CD4-positive, CD25-positive, alpha-beta regulatory T cell (primary cell): ENCODE data around the gene GNG7. TPM values are rescaled to one million over a fixed set of nuclear protein-coding genes. Genes with fewer than 3 reads are reported as not detected.
"Not testable (repeated sequence)": the region's sequence is repeated elsewhere in the genome, so short reads cannot be mapped to it uniquely, and the experiment has no call there.

Source experiments
- ATAC-seq, 2 donors: fragments of 150-1000 bp; cut with Tn5 transposase; one replicate each; pipeline ENCODE4 v1.10.0; 2021; ENCODE audit warnings: low read depth in 2 of 2, moderate number of reproducible peaks in 2 of 2, moderate library complexity in 1 of 2
- DNase-seq, 3 donors: peaks; one replicate each; pipeline versions ENCODE4 v3.0.0 to v3.0.0-alpha.2; 2012 to 2022; ENCODE audit warnings: mixed read lengths in 1 of 3
- H3K27ac ChIP-seq: one replicate; pipeline ENCODE4 v1.7.0; 2013; ENCODE audit warnings: mild to moderate bottlenecking, low read length; ENCODE audit not compliant: insufficient read depth, poor library complexity, severe bottlenecking
- H3K27me3 ChIP-seq: one replicate; pipeline ENCODE4 v1.7.0; 2013; ENCODE audit warnings: low read length; ENCODE audit not compliant: control insufficient read depth, insufficient read depth
- H3K36me3 ChIP-seq: one replicate; pipeline ENCODE4 v1.7.0; 2013; ENCODE audit warnings: mild to moderate bottlenecking, low read length, moderate library complexity; ENCODE audit not compliant: control insufficient read depth, insufficient read depth
- H3K4me1 ChIP-seq: 2 replicates; pipeline ENCODE4 v1.7.0; 2013; ENCODE audit warnings: mild to moderate bottlenecking, low read length; ENCODE audit not compliant: insufficient read depth, control insufficient read depth, poor library complexity, severe bottlenecking
- H3K4me3 ChIP-seq: one replicate; pipeline ENCODE4 v1.7.0; 2013; ENCODE audit warnings: low read depth, mild to moderate bottlenecking, low read length, moderate library complexity
- H3K9me3 ChIP-seq, 2 experiments: 1 replicate in 1 of 2; 2 replicates in 1 of 2; pipeline ENCODE4 v1.7.0; 2013; ENCODE audit warnings: low read length in 2 of 2, mild to moderate bottlenecking in 1 of 2, moderate library complexity in 1 of 2; ENCODE audit not compliant: control insufficient read depth in 2 of 2
- H3K27ac Mint-ChIP-seq, 3 donors: one replicate each; pipeline ENCODE4 v1.8.0; 2020 to 2022; ENCODE audit warnings: mild to moderate bottlenecking in 3 of 3, mixed read lengths in 3 of 3, moderate library complexity in 2 of 3
- H3K27me3 Mint-ChIP-seq: one replicate; pipeline ENCODE4 v1.8.0; 2022; ENCODE audit warnings: mild to moderate bottlenecking, mixed read lengths
- H3K36me3 Mint-ChIP-seq: one replicate; pipeline ENCODE4 v1.8.0; 2020; ENCODE audit warnings: mixed read lengths
- H3K4me1 Mint-ChIP-seq, 4 donors: one replicate each; pipeline ENCODE4 v1.8.0; 2020 to 2022; ENCODE audit warnings: mixed read lengths in 4 of 4, mild to moderate bottlenecking in 1 of 4
- H3K4me3 Mint-ChIP-seq, 4 donors: one replicate each; pipeline ENCODE4 v1.8.0; 2020 to 2022; ENCODE audit warnings: mild to moderate bottlenecking in 4 of 4, mixed read lengths in 4 of 4, moderate library complexity in 3 of 4
- H3K9me3 Mint-ChIP-seq, 7 donors: one replicate each; pipeline ENCODE4 v1.8.0; 2020 to 2022; ENCODE audit warnings: mixed read lengths in 7 of 7, mild to moderate bottlenecking in 3 of 7, moderate library complexity in 2 of 7
- polyA plus RNA-seq, 4 donors: library from polyadenylated mRNA; unstranded; fragments of 300-500 nt; fragmentation: Illumina TruSeq; gene quantifications; one replicate each; pipeline ENCODE4 v1.2.3, GENCODE V29; 2021
- total RNA-seq: library from RNA; stranded (reverse); gene quantifications from one replicate; pipeline ENCODE4 v1.2.3, GENCODE V29; 2022

Gene GNG7
- total and polyA plus RNA-seq, 5 donors from 2014 or later, result 0.65 to 1.6 (median 1.2) TPM

GRCh38 chr19:2686360-2686759 lies 16.1 kb downstream of the GNG7 start:
- ATAC-seq, result no peak
- Mint-ChIP-seq H3K27me3 (no peaks in the 10 kb centered on the region), H3K4me1 (no peaks in the 10 kb centered on the region), H3K9me3 (no peaks in the 10 kb centered on the region), H3K4me3 (no peak overlapping the region), H3K27ac (no peak overlapping the region), H3K36me3 (peaks cover 2% of the 10 kb centered on the region)
- no peak for DNase-seq
- no peaks in the 10 kb centered on the region for H3K9me3 ChIP-seq
- no peak overlapping the region for H3K27ac ChIP-seq
- no peaks in the 10 kb centered on the region for H3K4me1 ChIP-seq
- no peak overlapping the region for H3K4me3 ChIP-seq
- no peaks in the 10 kb centered on the region for H3K36me3 ChIP-seq
- no peaks in the 10 kb centered on the region for H3K27me3 ChIP-seq

GRCh38 chr19:2685204-2685704 lies 17.2 kb downstream of the GNG7 start:
- H3K4me1 ChIP-seq, result no peaks in the 10 kb centered on the region
- Mint-ChIP-seq H3K36me3 (peaks cover 2% of the 10 kb centered on the region), H3K9me3 (no peaks in the 10 kb centered on the region), H3K27ac (peak overlapping the region in 1 of 3 donors; percentile 48), H3K4me3 (no peak overlapping the region), H3K4me1 (no peaks in the 10 kb centered on the region), H3K27me3 (no peaks in the 10 kb centered on the region)
- H3K4me3 ChIP-seq, result no peak overlapping the region
- no peak for ATAC-seq
- H3K9me3 ChIP-seq, result no peaks in the 10 kb centered on the region
- DNase-seq, result no peak
- no peak overlapping the region for H3K27ac ChIP-seq
- H3K27me3 ChIP-seq, result no peaks in the 10 kb centered on the region
- no peaks in the 10 kb centered on the region for H3K36me3 ChIP-seq

GRCh38 chr19:2683430-2684003 lies 19.0 kb downstream of the GNG7 start:
- DNase-seq, result no peak
- no peak overlapping the region for H3K4me3 ChIP-seq
- H3K4me1 ChIP-seq, result no peaks in the 10 kb centered on the region
- no peaks in the 10 kb centered on the region for H3K9me3 ChIP-seq
- H3K27me3 ChIP-seq, result no peaks in the 10 kb centered on the region
- H3K36me3 ChIP-seq, result no peaks in the 10 kb centered on the region
- H3K27ac ChIP-seq, result no peak overlapping the region
- H3K4me3 Mint-ChIP-seq, result peak overlapping the region in 1 of 4 donors; percentile 84
- H3K9me3 Mint-ChIP-seq, result peaks cover 0 to 1% (median 0%) of the 10 kb centered on the region in 7 donors
- no peaks in the 10 kb centered on the region for H3K27me3 Mint-ChIP-seq
- H3K36me3 Mint-ChIP-seq, result peaks cover 5% of the 10 kb centered on the region
- H3K27ac Mint-ChIP-seq, result no peak overlapping the region
- no peaks in the 10 kb centered on the region for H3K4me1 Mint-ChIP-seq
- ATAC-seq, result no peak

- Histone ChIP-seq H3K27ac (no peak overlapping the region), H3K27me3 (no peaks in the 10 kb centered on the region), H3K4me3 (no peak overlapping the region), H3K36me3 (no peaks in the 10 kb centered on the region), H3K4me1 (no peaks in the 10 kb centered on the region), H3K9me3 (no peaks in the 10 kb centered on the region)
- H3K4me3 Mint-ChIP-seq, result peak overlapping the region in 1 of 4 donors; percentile 38
- H3K27ac Mint-ChIP-seq, result no peak overlapping the region
- H3K9me3 Mint-ChIP-seq, result peaks cover 0 to 1% (median 0%) of the 10 kb centered on the region in 7 donors
- H3K27me3 Mint-ChIP-seq, result no peaks in the 10 kb centered on the region
- no peaks in the 10 kb centered on the region for H3K4me1 Mint-ChIP-seq
- peaks cover 3% of the 10 kb centered on the region for H3K36me3 Mint-ChIP-seq
- DNase-seq (no peak), ATAC-seq (peak in 1 of 2 donors; percentile 19)
These were observed 21.7 kb downstream of the GNG7 start for GRCh38 chr19:2680808-2681207.

GRCh38 chr19:2679439-2679838 lies 23.1 kb downstream of the GNG7 start:
- no peaks in the 10 kb centered on the region for H3K4me1 Mint-ChIP-seq
- no peak overlapping the region for H3K4me3 Mint-ChIP-seq
- no peaks in the 10 kb centered on the region for H3K27me3 Mint-ChIP-seq
- no peak overlapping the region for H3K4me3 ChIP-seq
- peaks cover 0 to 1% (median 0%) of the 10 kb centered on the region in 7 donors for H3K9me3 Mint-ChIP-seq
- no peaks in the 10 kb centered on the region for H3K9me3 ChIP-seq
- no peaks in the 10 kb centered on the region for H3K36me3 ChIP-seq
- ATAC-seq, result no peak
- H3K4me1 ChIP-seq, result no peaks in the 10 kb centered on the region
- DNase-seq, result no peak
- H3K27ac Mint-ChIP-seq, result peak overlapping the region in 1 of 3 donors; percentile 57
- H3K27ac ChIP-seq, result no peak overlapping the region
- H3K36me3 Mint-ChIP-seq, result peaks cover 3% of the 10 kb centered on the region
- H3K27me3 ChIP-seq, result no peaks in the 10 kb centered on the region

- not testable (repeated sequence) for H3K4me1 Mint-ChIP-seq, H3K27ac Mint-ChIP-seq, H3K27ac ChIP-seq, H3K4me3 ChIP-seq, H3K36me3 ChIP-seq, H3K4me1 ChIP-seq, H3K9me3 Mint-ChIP-seq, DNase-seq, H3K9me3 ChIP-seq, H3K27me3 Mint-ChIP-seq, H3K27me3 ChIP-seq, H3K4me3 Mint-ChIP-seq, H3K36me3 Mint-ChIP-seq, ATAC-seq
These were observed 23.5 kb downstream of the GNG7 start for GRCh38 chr19:2678948-2679347.

- H3K36me3 ChIP-seq, result no peaks in the 10 kb centered on the region
- DNase-seq (no peak), ATAC-seq (peak in 1 of 2 donors; percentile 23)
- no peak overlapping the region for H3K4me3 Mint-ChIP-seq
- H3K4me3 ChIP-seq, result no peak overlapping the region
- peaks cover 3% of the 10 kb centered on the region for H3K36me3 Mint-ChIP-seq
- H3K27me3 Mint-ChIP-seq, result no peaks in the 10 kb centered on the region
- H3K9me3 ChIP-seq, result no peaks in the 10 kb centered on the region
- peak overlapping the region in 1 of 3 donors; percentile 57 for H3K27ac Mint-ChIP-seq
- no peaks in the 10 kb centered on the region for H3K27me3 ChIP-seq
- no peaks in the 10 kb centered on the region for H3K4me1 ChIP-seq
- no peak overlapping the region for H3K27ac ChIP-seq
- peaks cover 0 to 1% (median 0%) of the 10 kb centered on the region in 7 donors for H3K9me3 Mint-ChIP-seq
- no peaks in the 10 kb centered on the region for H3K4me1 Mint-ChIP-seq
These were observed 24.3 kb downstream of the GNG7 start for GRCh38 chr19:2678044-2678671.

GRCh38 chr19:2676823-2677222 lies 25.7 kb downstream of the GNG7 start:
- ATAC-seq (no peak), DNase-seq (no peak)
- Mint-ChIP-seq H3K9me3 (peaks cover 0 to 1% (median 0%) of the 10 kb centered on the region in 7 donors), H3K27ac (no peak overlapping the region), H3K27me3 (no peaks in the 10 kb centered on the region), H3K36me3 (peaks cover 3% of the 10 kb centered on the region), H3K4me1 (no peaks in the 10 kb centered on the region), H3K4me3 (no peak overlapping the region)
- Histone ChIP-seq H3K36me3 (no peaks in the 10 kb centered on the region), H3K27me3 (no peaks in the 10 kb centered on the region), H3K4me1 (no peaks in the 10 kb centered on the region), H3K9me3 (no peaks in the 10 kb centered on the region), H3K27ac (no peak overlapping the region), H3K4me3 (no peak overlapping the region)
